Left lung (tissue), 10 donors: Measurements from ENCODE around the gene MMP24. TPM values are rescaled to one million over a fixed set of nuclear protein-coding genes. Genes with fewer than 3 reads are reported as not detected.
"Not testable (repeated sequence)": the region's sequence is repeated elsewhere in the genome, so short reads cannot be mapped to it uniquely, and the experiment has no call there.

Experiments used
- ATAC-seq: fragments of 200-7000 bp; cut with Tn5 transposase; one replicate; pipeline ENCODE4 v1.9.1; 2020; ENCODE audit warnings: moderate library complexity
- DNase-seq, 4 donors: peaks; one replicate each; pipeline ENCODE4 v3.0.0-alpha.2; 2013 to 2020
- H3K27ac ChIP-seq, 2 donors: fragments of 200-600 bp; sonication (generic) in 1 of 2; one replicate each; pipeline versions ENCODE4 v1.5.0 to v1.8.0; 2020 to 2021
- H3K27me3 ChIP-seq, 2 donors: fragments of 200-600 bp; sonication (generic) in 1 of 2; one replicate each; pipeline versions ENCODE4 v1.5.0 to v1.8.0; 2020 to 2021
- H3K36me3 ChIP-seq, 2 donors: fragments of 200-600 bp; sonication (generic) in 1 of 2; one replicate each; pipeline versions ENCODE4 v1.5.0 to v1.8.0; 2020 to 2021
- H3K4me1 ChIP-seq, 2 donors: fragments of 200-600 bp; one replicate each; pipeline ENCODE4 v1.8.0; 2021
- H3K4me3 ChIP-seq, 2 donors: fragments of 200-600 bp; sonication (generic) in 1 of 2; one replicate each; pipeline versions ENCODE4 v1.5.0 to v1.8.0; 2020 to 2021; ENCODE audit warnings: mild to moderate bottlenecking in 1 of 2
- H3K9me3 ChIP-seq, 2 donors: fragments of 200-600 bp; sonication (generic) in 1 of 2; one replicate each; pipeline versions ENCODE4 v1.5.0 to v1.8.0; 2020 to 2021
- intact Hi-C, 2 donors: fragments of 100-400 bp; cut with DNase I; formaldehyde crosslinking; loops; one replicate each; pipeline versions ENCODE4 v1.11.2 to v1.14.2; 2022
- polyA plus RNA-seq, 6 donors: library from polyadenylated mRNA; unstranded; fragments of 120-200 nt; gene quantifications; one replicate each; pipeline ENCODE4 v1.2.1, GENCODE V29; 2013; ENCODE audit not compliant: insufficient read length in 6 of 6
- total RNA-seq, 2 donors: library from RNA; stranded (reverse); fragmentation: NEBNext Ultra II Directional; extraction: Animal tissue kit (Norgen Biotek cat#: 25700); gene quantifications; one replicate each; pipeline ENCODE4 v1.2.1, GENCODE V29; 2021
- TF ChIP-seq, protein P1 (sequence below), 2 donors: fragments of 200-600 bp; sonication (generic) in 1 of 2; IDR thresholded peaks; one replicate each; pipeline versions ENCODE4 v1.5.0 to v1.8.0; 2021; ENCODE audit warnings: antibody characterized with exemption in 2 of 2
- donor health status: DM: no; HTN: yes; CAD: no.
- donor health status: DM: no; HTN: no; CAD: no.

The MMP24 gene
- total and polyA plus RNA-seq, 8 donors = 1.3 to 24.9 (median 1.9) TPM

DNA sequence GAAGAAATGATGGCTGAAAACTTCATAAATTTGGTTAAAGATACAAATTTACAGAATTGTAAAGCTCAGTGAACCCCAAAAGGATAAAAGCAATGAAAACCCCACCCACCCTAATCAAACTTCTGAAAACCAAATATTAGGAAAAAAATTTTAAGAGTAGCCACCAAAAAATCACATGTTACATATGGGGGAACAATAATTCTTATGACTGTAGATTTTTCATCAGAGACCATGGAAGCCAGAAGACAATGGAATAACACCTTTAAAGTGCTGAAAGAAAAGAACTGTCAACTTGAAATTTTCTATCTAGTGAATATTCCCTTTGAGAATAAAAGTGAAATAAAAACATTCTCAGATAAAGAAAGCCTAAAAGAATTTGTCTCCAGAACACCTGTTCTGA, 30.2 kb upstream of the MMP24 start:
- DNase-seq = no peak
- H3K27me3 ChIP-seq = no peaks in the 10 kb centered on the region
- ATAC-seq = no peak
- no peak overlapping the region for H3K4me3 ChIP-seq
- peaks cover 6 to 31% of the 10 kb centered on the region in 2 donors for H3K9me3 ChIP-seq
- H3K36me3 ChIP-seq = no peaks in the 10 kb centered on the region
- no peak overlapping the region for H3K27ac ChIP-seq
- intact Hi-C loops = no loop called here
- no peaks in the 10 kb centered on the region for H3K4me1 ChIP-seq
- TF ChIP-seq, protein P1, sequence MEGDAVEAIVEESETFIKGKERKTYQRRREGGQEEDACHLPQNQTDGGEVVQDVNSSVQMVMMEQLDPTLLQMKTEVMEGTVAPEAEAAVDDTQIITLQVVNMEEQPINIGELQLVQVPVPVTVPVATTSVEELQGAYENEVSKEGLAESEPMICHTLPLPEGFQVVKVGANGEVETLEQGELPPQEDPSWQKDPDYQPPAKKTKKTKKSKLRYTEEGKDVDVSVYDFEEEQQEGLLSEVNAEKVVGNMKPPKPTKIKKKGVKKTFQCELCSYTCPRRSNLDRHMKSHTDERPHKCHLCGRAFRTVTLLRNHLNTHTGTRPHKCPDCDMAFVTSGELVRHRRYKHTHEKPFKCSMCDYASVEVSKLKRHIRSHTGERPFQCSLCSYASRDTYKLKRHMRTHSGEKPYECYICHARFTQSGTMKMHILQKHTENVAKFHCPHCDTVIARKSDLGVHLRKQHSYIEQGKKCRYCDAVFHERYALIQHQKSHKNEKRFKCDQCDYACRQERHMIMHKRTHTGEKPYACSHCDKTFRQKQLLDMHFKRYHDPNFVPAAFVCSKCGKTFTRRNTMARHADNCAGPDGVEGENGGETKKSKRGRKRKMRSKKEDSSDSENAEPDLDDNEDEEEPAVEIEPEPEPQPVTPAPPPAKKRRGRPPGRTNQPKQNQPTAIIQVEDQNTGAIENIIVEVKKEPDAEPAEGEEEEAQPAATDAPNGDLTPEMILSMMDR (IDR thresholded peaks at IDR 0.05) = no peak

DNA sequence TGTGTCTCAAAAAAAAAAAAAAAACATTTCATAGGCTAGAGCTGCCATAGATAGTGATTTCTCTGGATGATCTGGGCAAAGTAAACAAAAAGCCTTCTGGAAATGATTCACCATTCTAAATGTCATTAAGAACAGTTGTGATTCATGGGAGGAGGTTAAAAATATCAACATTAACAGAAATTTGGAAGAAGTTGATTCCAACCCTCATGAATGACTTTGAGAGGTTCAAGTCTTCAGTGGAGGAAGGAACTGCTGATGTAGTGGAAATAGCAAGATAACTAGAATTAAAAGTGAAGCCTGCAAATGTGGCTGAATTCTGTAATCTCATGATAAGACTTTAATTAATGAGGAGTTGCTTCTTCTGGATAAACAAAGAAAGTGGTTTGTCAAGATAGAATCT, 26.8 kb upstream of the MMP24 start:
- intact Hi-C loops = no loop called here
- DNase-seq (peak in 1 of 4 donors; percentile 32), ATAC-seq (no peak)

DNA sequence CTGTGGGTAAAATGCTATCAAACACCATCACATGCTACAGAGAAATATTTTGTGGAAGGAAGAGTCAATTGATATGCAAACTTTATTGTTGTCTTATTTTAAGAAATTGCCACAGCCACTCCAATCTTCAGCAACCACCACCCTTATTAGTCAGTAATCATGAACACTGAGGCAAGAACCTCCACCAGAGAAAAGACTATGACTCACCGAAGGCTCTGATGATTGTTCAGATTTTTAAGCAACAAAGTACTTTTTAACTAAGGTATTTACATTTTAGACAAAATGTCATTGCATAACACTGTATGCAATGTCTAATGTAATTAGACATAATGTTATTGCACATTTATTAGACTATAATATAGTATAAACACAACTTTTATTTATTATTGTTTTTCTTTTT, 26.2 kb upstream of the MMP24 start:
- H3K27ac ChIP-seq = no peak overlapping the region
- no peaks in the 10 kb centered on the region for H3K4me1 ChIP-seq
- TF ChIP-seq, protein P1 (IDR thresholded peaks at IDR 0.05) = no peak
- DNase-seq = no peak
- H3K36me3 ChIP-seq = no peaks in the 10 kb centered on the region
- H3K27me3 ChIP-seq = no peaks in the 10 kb centered on the region
- H3K9me3 ChIP-seq = peaks cover 6 to 31% of the 10 kb centered on the region in 2 donors
- ATAC-seq = peak; percentile 66
- no peak overlapping the region for H3K4me3 ChIP-seq
- intact Hi-C loops = no loop called here

More for the DNA sequence above, 26.8 kb upstream of the MMP24 start:
- peaks cover 6 to 31% of the 10 kb centered on the region in 2 donors for H3K9me3 ChIP-seq
- H3K27ac ChIP-seq = no peak overlapping the region
- H3K4me1 ChIP-seq = no peaks in the 10 kb centered on the region
- TF ChIP-seq, protein P1 (IDR thresholded peaks at IDR 0.05) = no peak
- no peaks in the 10 kb centered on the region for H3K36me3 ChIP-seq
- no peak overlapping the region for H3K4me3 ChIP-seq
- H3K27me3 ChIP-seq = no peaks in the 10 kb centered on the region

DNA sequence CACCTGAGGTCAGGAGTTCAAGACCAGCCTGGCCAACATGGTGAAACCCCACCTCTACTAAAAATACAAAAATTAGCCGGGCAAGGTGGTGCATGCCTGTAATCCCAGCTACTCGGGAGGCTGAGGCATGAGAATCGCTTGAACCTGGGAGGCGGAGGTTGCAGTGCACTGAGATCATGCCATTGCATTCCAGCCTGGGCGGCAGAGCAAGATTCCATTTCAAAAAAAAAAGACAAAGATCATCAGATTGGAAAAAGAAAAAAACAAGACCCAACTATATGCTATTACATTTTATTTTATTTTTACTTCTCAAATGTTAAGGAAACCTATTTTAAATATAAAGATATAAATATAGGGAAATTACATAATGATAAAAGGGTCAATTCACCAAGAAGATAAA, 25.0 kb upstream of the MMP24 start:
- DNase-seq, H3K27ac ChIP-seq, H3K27me3 ChIP-seq, H3K36me3 ChIP-seq, H3K4me1 ChIP-seq, intact Hi-C loops, ATAC-seq, H3K4me3 ChIP-seq: not testable (repeated sequence)
- peaks cover 6 to 20% of the 10 kb centered on the region in 2 donors for H3K9me3 ChIP-seq

DNA sequence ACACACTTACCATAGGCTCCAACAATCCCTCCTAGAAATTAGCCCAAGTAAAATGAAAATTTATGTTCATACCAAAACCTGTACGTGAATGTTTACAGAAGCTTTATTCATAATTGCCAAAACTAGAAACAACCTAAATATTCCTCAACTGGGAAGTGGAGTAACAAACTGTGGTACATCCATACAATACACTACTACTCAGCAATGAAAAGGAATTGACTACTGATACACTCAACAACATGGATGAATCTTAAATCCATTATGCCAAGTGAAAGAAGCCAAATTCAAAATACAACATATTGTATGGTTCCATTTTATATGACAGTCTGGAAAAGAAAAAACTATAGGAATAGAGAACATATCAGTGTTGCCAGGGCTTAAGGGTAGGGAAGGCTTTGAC, 19.7 kb upstream of the MMP24 start:
- intact Hi-C loops = loop anchor here in 1 of 2 donors (5.0 kb wide), 1 partner anchor 60 kb away; the partner anchor contains the start of gene EDEM2
- H3K9me3 ChIP-seq = no peaks in the 10 kb centered on the region
- H3K4me3 ChIP-seq = no peak overlapping the region
- TF ChIP-seq, protein P1 (IDR thresholded peaks at IDR 0.05) = no peak
- DNase-seq (no peak), ATAC-seq (no peak)
- no peaks in the 10 kb centered on the region for H3K27me3 ChIP-seq
- H3K4me1 ChIP-seq = peaks cover 0 to 12% of the 10 kb centered on the region in 2 donors
- no peaks in the 10 kb centered on the region for H3K36me3 ChIP-seq
- no peak overlapping the region for H3K27ac ChIP-seq
